ENCODE data around the gene TMEM50A.
"Not testable (repeated sequence)": the region's sequence is repeated elsewhere in the genome, so short reads cannot be mapped to it uniquely, and the experiment has no call there.

Gene TMEM50A

DNA sequence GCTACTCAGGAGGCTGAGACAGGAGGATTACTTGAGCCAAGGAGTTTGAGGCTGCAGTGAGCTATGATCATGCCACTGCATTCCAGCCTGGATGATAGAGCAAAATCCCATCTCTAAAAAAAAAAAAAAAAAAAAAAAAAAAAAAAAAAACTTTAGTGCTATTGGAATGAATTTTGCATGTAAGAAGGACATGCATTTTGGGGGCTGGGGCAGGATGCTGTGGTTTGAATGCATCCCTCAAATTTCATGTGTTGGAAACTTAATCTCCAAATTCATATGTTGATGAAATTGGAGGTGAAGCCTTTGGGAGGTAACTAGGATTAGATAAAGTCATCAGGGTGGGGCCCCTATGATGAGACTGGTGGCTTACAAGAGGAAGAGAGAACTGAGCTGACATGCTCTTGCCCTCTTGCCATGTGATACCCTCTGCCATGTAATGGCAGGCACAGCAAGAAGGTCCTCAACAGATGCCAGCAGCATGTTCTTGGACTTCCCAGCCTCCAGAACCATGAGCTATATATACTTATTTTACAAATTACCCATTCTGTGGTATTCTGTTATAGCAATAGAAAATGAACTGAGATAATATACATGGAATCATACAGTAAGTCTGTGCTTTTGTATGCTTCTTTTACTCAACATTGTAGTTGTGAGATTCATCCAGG, 25.2 kb upstream of the TMEM50A start:
- not testable (repeated sequence) for H3K36me3 ChIP-seq (ENCODE audit: insufficient read depth, low read depth, low read length); H3K27ac ChIP-seq (ENCODE audit: low read length); H3K4me1 ChIP-seq (ENCODE audit: insufficient read depth, low read length); H3K9me3 ChIP-seq (ENCODE audit: insufficient read depth, low read depth, low read length); H3K9ac ChIP-seq (ENCODE audit: low read depth, low read length); H3K27me3 ChIP-seq (ENCODE audit: insufficient read depth, low read length); H3K4me3 ChIP-seq (ENCODE audit: low read length)

GRCh38 chr1:25320314-25320938, 17.7 kb upstream of the TMEM50A start:
- H3K4me1 ChIP-seq (ENCODE audit: insufficient read depth, low read length); H3K9me3 ChIP-seq (ENCODE audit: insufficient read depth, low read depth, low read length); H3K27ac ChIP-seq (ENCODE audit: low read length); H3K36me3 ChIP-seq (ENCODE audit: insufficient read depth, low read depth, low read length); H3K9ac ChIP-seq (ENCODE audit: low read depth, low read length); H3K4me3 ChIP-seq (ENCODE audit: low read length); H3K27me3 ChIP-seq (ENCODE audit: insufficient read depth, low read length): not testable (repeated sequence)

GRCh38 chr1:25322127-25322526, 16.0 kb upstream of the TMEM50A start:
- not testable (repeated sequence) for H3K9ac ChIP-seq (ENCODE audit: low read depth, low read length); H3K27ac ChIP-seq (ENCODE audit: low read length)

GRCh38 chr1:25324407-25324806, 13.7 kb upstream of the TMEM50A start:
- not testable (repeated sequence) for H3K9me3 ChIP-seq (ENCODE audit: insufficient read depth, low read depth, low read length); H3K36me3 ChIP-seq (ENCODE audit: insufficient read depth, low read depth, low read length); H3K4me3 ChIP-seq (ENCODE audit: low read length); H3K27ac ChIP-seq (ENCODE audit: low read length); H3K4me1 ChIP-seq (ENCODE audit: insufficient read depth, low read length); H3K27me3 ChIP-seq (ENCODE audit: insufficient read depth, low read length); H3K9ac ChIP-seq (ENCODE audit: low read depth, low read length)

More at GRCh38 chr1:25322127-25322526, 16.0 kb upstream of the TMEM50A start:
- not testable (repeated sequence) for H3K4me1 ChIP-seq (ENCODE audit: insufficient read depth, low read length); H3K9me3 ChIP-seq (ENCODE audit: insufficient read depth, low read depth, low read length); H3K36me3 ChIP-seq (ENCODE audit: insufficient read depth, low read depth, low read length); H3K27me3 ChIP-seq (ENCODE audit: insufficient read depth, low read length); H3K4me3 ChIP-seq (ENCODE audit: low read length)

DNA sequence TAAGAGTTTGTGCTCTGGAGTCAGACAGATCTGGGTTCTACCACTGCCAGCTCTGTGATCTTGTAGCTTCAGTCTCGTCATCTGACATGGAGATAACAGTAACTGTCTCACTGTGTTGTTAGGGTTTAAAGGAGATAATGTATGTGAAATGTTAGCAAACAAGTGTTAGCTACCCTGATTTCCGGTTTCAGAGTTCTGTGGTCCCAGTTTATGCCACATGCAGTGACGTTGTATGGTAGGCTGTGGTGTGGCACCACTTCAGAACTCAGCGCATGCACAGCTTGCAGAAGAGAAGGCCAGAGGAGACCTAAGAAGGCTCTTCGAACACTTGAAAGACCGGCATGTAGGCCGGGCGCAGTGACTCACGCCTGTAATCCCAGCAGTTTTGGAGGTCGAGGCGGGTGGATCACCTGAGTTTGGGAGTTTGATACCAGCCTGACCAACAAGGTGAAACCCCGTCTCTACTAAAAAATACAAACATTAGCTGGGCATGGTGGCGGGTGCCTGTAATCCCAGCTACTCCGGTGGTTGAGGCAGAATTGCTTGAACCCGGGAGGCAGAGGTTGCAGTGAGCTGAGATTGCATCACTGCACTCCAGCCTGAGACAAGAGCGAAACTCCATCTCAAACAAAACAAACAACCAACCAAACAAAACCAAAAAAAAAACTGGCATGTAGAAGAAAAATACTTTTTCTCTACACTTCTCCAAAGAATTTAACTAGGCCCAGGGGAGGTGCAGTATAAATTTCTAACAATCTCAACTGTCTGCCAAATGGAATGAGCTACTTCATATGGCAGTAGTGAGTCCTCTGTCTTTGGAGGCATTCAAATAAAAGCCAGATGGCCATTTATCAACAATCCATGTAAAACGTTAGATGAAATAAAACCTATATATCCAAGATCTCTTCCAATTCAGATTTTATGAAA, 10.0 kb upstream of the TMEM50A start:
- H3K9me3 ChIP-seq (ENCODE audit: insufficient read depth, low read depth, low read length); H3K36me3 ChIP-seq (ENCODE audit: insufficient read depth, low read depth, low read length); H3K4me1 ChIP-seq (ENCODE audit: insufficient read depth, low read length); H3K9ac ChIP-seq (ENCODE audit: low read depth, low read length); H3K27ac ChIP-seq (ENCODE audit: low read length); H3K27me3 ChIP-seq (ENCODE audit: insufficient read depth, low read length); H3K4me3 ChIP-seq (ENCODE audit: low read length): not testable (repeated sequence)

- H3K27me3 ChIP-seq (ENCODE audit: insufficient read depth, low read length); H3K27ac ChIP-seq (ENCODE audit: low read length); H3K36me3 ChIP-seq (ENCODE audit: insufficient read depth, low read depth, low read length); H3K9ac ChIP-seq (ENCODE audit: low read depth, low read length); H3K9me3 ChIP-seq (ENCODE audit: insufficient read depth, low read depth, low read length); H3K4me3 ChIP-seq (ENCODE audit: low read length); H3K4me1 ChIP-seq (ENCODE audit: insufficient read depth, low read length): not testable (repeated sequence)
Observed at GRCh38 chr1:25328791-25329185, 9.3 kb upstream of the TMEM50A start.

GRCh38 chr1:25329336-25329735, 8.8 kb upstream of the TMEM50A start:
- not testable (repeated sequence) for H3K9ac ChIP-seq (ENCODE audit: low read depth, low read length); H3K27me3 ChIP-seq (ENCODE audit: insufficient read depth, low read length); H3K4me1 ChIP-seq (ENCODE audit: insufficient read depth, low read length); H3K4me3 ChIP-seq (ENCODE audit: low read length); H3K9me3 ChIP-seq (ENCODE audit: insufficient read depth, low read depth, low read length); H3K27ac ChIP-seq (ENCODE audit: low read length); H3K36me3 ChIP-seq (ENCODE audit: insufficient read depth, low read depth, low read length)

DNA sequence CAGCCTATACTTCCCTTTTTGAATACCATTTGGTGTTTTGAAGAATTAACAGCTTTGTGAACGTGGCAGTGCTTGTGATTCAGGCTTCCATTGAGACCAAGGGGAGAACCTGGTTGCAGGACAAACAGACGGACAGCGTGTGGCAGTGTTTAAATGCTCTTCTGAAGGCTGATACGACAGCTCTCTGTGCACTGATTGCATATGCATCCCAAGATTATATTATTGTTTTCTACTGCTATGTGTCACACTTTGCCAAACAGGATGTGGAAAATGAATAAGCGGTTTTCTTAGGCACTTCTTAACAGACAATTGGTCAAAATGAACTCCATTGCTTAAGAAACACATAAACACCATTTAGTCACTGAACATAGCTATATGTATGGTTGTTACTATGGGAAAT, 8.2 kb upstream of the TMEM50A start:
- not testable (repeated sequence) for H3K27me3 ChIP-seq (ENCODE audit: insufficient read depth, low read length); H3K9ac ChIP-seq (ENCODE audit: low read depth, low read length); H3K4me1 ChIP-seq (ENCODE audit: insufficient read depth, low read length); H3K36me3 ChIP-seq (ENCODE audit: insufficient read depth, low read depth, low read length); H3K4me3 ChIP-seq (ENCODE audit: low read length); H3K9me3 ChIP-seq (ENCODE audit: insufficient read depth, low read depth, low read length); H3K27ac ChIP-seq (ENCODE audit: low read length)

- H3K9me3 ChIP-seq (ENCODE audit: insufficient read depth, low read depth, low read length); H3K4me1 ChIP-seq (ENCODE audit: insufficient read depth, low read length); H3K36me3 ChIP-seq (ENCODE audit: insufficient read depth, low read depth, low read length); H3K27me3 ChIP-seq (ENCODE audit: insufficient read depth, low read length); H3K27ac ChIP-seq (ENCODE audit: low read length): not testable (repeated sequence)
- Histone ChIP-seq H3K9ac (ENCODE audit: low read depth, low read length) (peak overlapping the region; percentile 57; the same call in 1 of the 2 replicates), H3K4me3 (ENCODE audit: low read length) (peak overlapping the region; percentile 78)
Observed at GRCh38 chr1:25336922-25337354, 1.2 kb upstream of the TMEM50A start.

DNA sequence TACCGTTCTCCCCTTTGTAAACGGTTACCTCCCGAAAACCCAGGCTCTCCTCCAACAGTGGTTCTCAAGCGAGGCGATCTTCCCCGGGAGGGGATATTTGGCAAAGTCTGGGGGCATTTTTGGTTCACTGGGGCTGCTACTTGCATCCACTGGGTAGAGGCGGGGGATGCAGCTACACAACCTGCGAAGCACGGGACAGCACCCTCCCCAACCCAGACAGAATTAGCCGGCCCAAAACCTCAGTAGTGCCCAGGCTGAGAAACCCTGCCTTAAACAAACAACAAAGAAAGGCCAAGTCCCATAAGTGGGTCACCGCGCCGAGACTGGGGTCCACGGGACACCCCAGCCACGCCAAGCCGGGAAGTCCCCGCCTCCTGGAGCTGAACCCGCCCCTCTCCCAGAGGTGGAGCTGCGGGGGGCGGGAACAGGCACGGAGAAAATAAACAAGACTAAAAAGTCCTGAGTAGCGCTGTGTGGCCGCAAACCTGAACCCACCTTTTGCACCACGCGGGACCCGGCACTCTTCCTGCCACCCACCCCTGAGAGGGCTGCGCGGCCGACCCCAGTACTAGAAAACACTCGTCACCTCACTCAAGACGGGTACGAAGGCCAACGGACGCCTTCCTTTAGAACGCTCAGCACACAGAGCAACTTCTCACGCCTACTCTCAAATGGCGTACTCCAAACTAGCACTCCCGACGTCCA, 499 bp upstream of the TMEM50A start:
- Histone ChIP-seq H3K4me3 (ENCODE audit: low read length) (peak overlapping the region; percentile 88; the same call in 1 of the 2 replicates), H3K9ac (ENCODE audit: low read depth, low read length) (peak overlapping the region; percentile 45; the same call in 1 of the 2 replicates)
- H3K36me3 ChIP-seq (ENCODE audit: insufficient read depth, low read depth, low read length); H3K4me1 ChIP-seq (ENCODE audit: insufficient read depth, low read length); H3K27me3 ChIP-seq (ENCODE audit: insufficient read depth, low read length); H3K9me3 ChIP-seq (ENCODE audit: insufficient read depth, low read depth, low read length); H3K27ac ChIP-seq (ENCODE audit: low read length): not testable (repeated sequence)

- H3K27ac ChIP-seq (ENCODE audit: low read length), result no peak overlapping the region
Observed at GRCh38 chr1:25338986-25339385, 852 bp downstream of the TMEM50A start.

More at GRCh38 chr1:25338986-25339385, 852 bp downstream of the TMEM50A start:
- Histone ChIP-seq H3K9me3 (ENCODE audit: insufficient read depth, low read depth, low read length) (no peaks in the 10 kb centered on the region), H3K36me3 (ENCODE audit: insufficient read depth, low read depth, low read length) (peaks cover 22% of the 10 kb centered on the region), H3K4me3 (ENCODE audit: low read length) (peak overlapping the region; percentile 88), H3K9ac (ENCODE audit: low read depth, low read length) (peak overlapping the region; percentile 91), H3K4me1 (ENCODE audit: insufficient read depth, low read length) (peaks cover 5% of the 10 kb centered on the region), H3K27me3 (ENCODE audit: insufficient read depth, low read length) (no peaks in the 10 kb centered on the region)

All from iPS-20b (cell line).